ENCODE data around the gene DDRGK1. TPM values are rescaled to one million over a fixed set of nuclear protein-coding genes. Genes with fewer than 3 reads are reported as not detected.
"Not testable (repeated sequence)": the region's sequence is repeated elsewhere in the genome, so short reads cannot be mapped to it uniquely, and the experiment has no call there.

Gene DDRGK1
- total and polyA plus RNA-seq, 2 experiments from 2014 or later: 92.9 to 154 TPM

DNA sequence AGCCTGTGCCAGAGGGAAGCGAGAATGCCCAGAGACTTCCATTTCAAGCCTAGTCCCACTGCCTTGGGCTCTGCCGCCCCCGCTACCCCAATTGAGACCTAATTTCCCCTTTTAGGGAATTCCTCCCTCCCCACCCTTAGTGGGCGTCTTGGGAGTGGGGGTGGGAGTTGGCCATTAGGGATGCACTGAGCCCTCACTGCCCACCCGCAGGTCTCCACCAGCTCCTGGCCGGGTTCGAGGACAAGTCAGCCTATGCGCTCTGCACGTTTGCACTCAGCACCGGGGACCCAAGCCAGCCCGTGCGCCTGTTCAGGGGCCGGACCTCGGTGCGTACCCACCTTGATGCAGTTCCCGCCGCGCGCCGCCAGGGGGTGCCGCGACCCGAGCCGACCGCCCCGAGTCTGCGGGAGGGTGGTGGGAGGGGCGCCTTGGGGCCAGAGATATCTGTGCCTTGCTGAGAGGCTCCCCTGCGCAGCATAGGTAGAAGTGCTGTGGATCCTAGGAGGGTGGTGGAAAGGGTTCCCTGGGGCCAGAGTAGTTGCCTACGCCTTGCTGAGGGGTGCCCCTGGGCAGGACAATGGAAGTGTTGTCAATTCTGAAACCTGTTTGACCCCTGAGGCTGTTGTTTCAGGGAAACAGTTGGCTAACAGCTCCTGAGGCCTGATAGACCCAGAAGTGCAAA is 14.0 kb upstream of the DDRGK1 start:
- Histone ChIP-seq H3K9me2 (replicated peaks; ENCODE audit: insufficient read depth) (no peaks in the 10 kb centered on the region), H4K20me1 (ENCODE audit: insufficient read depth, poor library complexity, severe bottlenecking) (no peaks in the 10 kb centered on the region), H3K4me1 (ENCODE audit: insufficient read depth) (peaks cover 8% of the 10 kb centered on the region), H3K36me3 (replicated peaks; ENCODE audit: insufficient read depth, low read depth) (peaks cover 3% of the 10 kb centered on the region), H3K9me3 (ENCODE audit: low read depth) (no peaks in the 10 kb centered on the region), H3K4me2 (no peak overlapping the region), H3K79me2 (no peaks in the 10 kb centered on the region), H3K4me3 (no peak overlapping the region), H2AFZ (no peak overlapping the region), H3K27me3 (no peaks in the 10 kb centered on the region), H3K27ac (no peak overlapping the region)
- DNase-seq (ENCODE audit: low spot score): peak; percentile 67
- TF ChIP-seq CTCF (IDR thresholded peaks at IDR 0.05; ENCODE audit: poor library complexity) (peak; percentile 75), EZH2phosphoT487 (IDR thresholded peaks at IDR 0.05; ENCODE audit: low read depth, severe bottlenecking, unreplicated experiment) (no peak), EZH2 (IDR thresholded peaks at IDR 0.05; ENCODE audit: borderline replicate concordance) (no peak)
- WGBS (ENCODE audit: low lambda C conversion rate, missing lambda C conversion rate): 38% methylated on average over 22 of the region's 30 CpGs

DNA sequence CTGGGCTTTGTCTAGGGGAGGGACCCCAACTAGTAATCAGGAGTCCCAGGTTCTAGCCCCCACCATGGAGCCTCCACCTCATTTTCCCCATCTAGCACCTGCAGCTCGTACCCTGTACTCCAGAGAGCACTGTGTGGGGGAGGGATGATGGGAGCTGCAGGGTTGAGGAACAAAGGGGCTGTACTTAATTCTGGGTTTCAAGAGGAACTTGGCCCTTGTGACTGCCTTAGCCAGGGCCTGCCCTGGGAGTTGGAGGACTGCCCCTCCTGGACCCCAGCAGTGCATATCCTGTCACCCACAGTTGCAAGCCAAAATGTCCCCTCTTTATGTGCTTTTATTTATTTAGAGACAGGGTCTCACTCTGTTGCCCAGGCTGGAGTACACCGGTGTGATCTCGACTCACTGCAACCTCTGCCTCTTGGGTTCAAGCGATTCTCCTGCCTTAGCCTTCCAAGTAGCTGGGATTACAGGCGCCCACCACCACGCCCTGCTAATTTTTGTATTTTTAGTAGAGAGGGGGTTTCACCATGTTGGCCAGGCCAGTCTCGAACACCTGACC is 11.0 kb upstream of the DDRGK1 start:
- H3K27ac ChIP-seq; H3K36me3 ChIP-seq (replicated peaks; ENCODE audit: insufficient read depth, low read depth); H3K4me2 ChIP-seq; H3K9me2 ChIP-seq (replicated peaks; ENCODE audit: insufficient read depth); H3K27me3 ChIP-seq; H3K9me3 ChIP-seq (ENCODE audit: low read depth); DNase-seq (ENCODE audit: low spot score); H3K4me1 ChIP-seq (ENCODE audit: insufficient read depth); H2AFZ ChIP-seq; H4K20me1 ChIP-seq (ENCODE audit: insufficient read depth, poor library complexity, severe bottlenecking); H3K4me3 ChIP-seq: not testable (repeated sequence)
- WGBS (ENCODE audit: low lambda C conversion rate, missing lambda C conversion rate): 91% methylated on average over 7 of the region's 7 CpGs
- peaks cover 23% of the 10 kb centered on the region for H3K79me2 ChIP-seq

- Histone ChIP-seq H3K36me3 (replicated peaks; ENCODE audit: insufficient read depth, low read depth) (peaks cover 3% of the 10 kb centered on the region), H3K9me3 (ENCODE audit: low read depth) (no peaks in the 10 kb centered on the region), H3K9me2 (replicated peaks; ENCODE audit: insufficient read depth) (no peaks in the 10 kb centered on the region), H3K4me1 (ENCODE audit: insufficient read depth) (peaks cover 9% of the 10 kb centered on the region), H3K27ac (no peak overlapping the region), H3K27me3 (no peaks in the 10 kb centered on the region), H3K79me2 (peaks cover 34% of the 10 kb centered on the region), H3K4me2 (no peak overlapping the region), H4K20me1 (ENCODE audit: insufficient read depth, poor library complexity, severe bottlenecking) (peaks cover 5% of the 10 kb centered on the region), H3K4me3 (no peak overlapping the region), H2AFZ (no peak overlapping the region)
- no peak for TF ChIP-seq EZH2 (IDR thresholded peaks at IDR 0.05; ENCODE audit: borderline replicate concordance)
- TF ChIP-seq EZH2phosphoT487 (IDR thresholded peaks at IDR 0.05; ENCODE audit: low read depth, severe bottlenecking, unreplicated experiment): no peak
- TF ChIP-seq CTCF (IDR thresholded peaks at IDR 0.05; ENCODE audit: poor library complexity): no peak
- WGBS (ENCODE audit: low lambda C conversion rate, missing lambda C conversion rate): 96% methylated on average over 7 of the region's 7 CpGs
- DNase-seq (ENCODE audit: low spot score): no peak
Observed at GRCh38 chr20:3213226-3213625, 8.7 kb upstream of the DDRGK1 start.

DNA sequence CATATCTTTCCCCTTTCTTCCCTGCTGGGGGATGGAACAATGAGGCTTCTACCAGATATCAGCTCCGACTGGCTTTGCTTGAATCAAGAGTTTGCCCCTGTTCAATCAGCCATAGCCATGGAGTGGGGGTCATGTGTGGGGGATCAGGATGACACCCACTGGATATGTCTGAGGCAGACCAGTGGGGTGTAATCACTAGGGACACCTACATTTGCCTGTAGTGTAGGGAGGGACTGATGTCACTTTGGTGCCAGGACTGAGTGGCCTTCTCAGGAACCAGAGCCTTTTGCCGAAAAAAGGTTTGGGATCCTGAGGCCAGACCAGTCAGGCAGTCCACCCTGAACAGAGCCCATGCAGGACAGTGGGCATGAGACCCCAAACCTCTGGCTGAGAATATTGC is 5.9 kb upstream of the DDRGK1 start:
- Histone ChIP-seq H2AFZ (no peak overlapping the region), H3K9me3 (ENCODE audit: low read depth) (no peaks in the 10 kb centered on the region), H3K79me2 (peaks cover 37% of the 10 kb centered on the region), H3K36me3 (replicated peaks; ENCODE audit: insufficient read depth, low read depth) (no peaks in the 10 kb centered on the region), H3K9me2 (replicated peaks; ENCODE audit: insufficient read depth) (no peaks in the 10 kb centered on the region), H3K4me2 (peak overlapping the region; percentile 97), H4K20me1 (ENCODE audit: insufficient read depth, poor library complexity, severe bottlenecking) (peaks cover 5% of the 10 kb centered on the region), H3K4me3 (peak overlapping the region; percentile 96), H3K27ac (peak overlapping the region; percentile 97), H3K27me3 (no peaks in the 10 kb centered on the region), H3K4me1 (ENCODE audit: insufficient read depth) (peaks cover 13% of the 10 kb centered on the region)
- DNase-seq (ENCODE audit: low spot score): no peak
- TF ChIP-seq CTCF (IDR thresholded peaks at IDR 0.05; ENCODE audit: poor library complexity) (no peak), EZH2phosphoT487 (IDR thresholded peaks at IDR 0.05; ENCODE audit: low read depth, severe bottlenecking, unreplicated experiment) (no peak), EZH2 (IDR thresholded peaks at IDR 0.05; ENCODE audit: borderline replicate concordance) (no peak)
- 66% methylated on average over 2 of the region's 2 CpGs for WGBS (ENCODE audit: low lambda C conversion rate, missing lambda C conversion rate)
